AG09319 (cell line): ENCODE data around the gene PRODH2.
"Not testable (repeated sequence)": the region's sequence is repeated elsewhere in the genome, so short reads cannot be mapped to it uniquely, and the experiment has no call there.

Source experiments
- DNase-seq: peaks from one replicate; pipeline ENCODE4 v3.0.0-alpha.2; 2010; ENCODE audit warnings: low read depth; ENCODE audit errors: extremely low read depth
- TF ChIP-seq, protein P1 (sequence below): IDR thresholded peaks from 2 replicates; pipeline ENCODE4 v1.5.1; 2011; ENCODE audit warnings: low read depth, mild to moderate bottlenecking, inconsistent platforms, low read length, moderate library complexity

PRODH2 gene

DNA sequence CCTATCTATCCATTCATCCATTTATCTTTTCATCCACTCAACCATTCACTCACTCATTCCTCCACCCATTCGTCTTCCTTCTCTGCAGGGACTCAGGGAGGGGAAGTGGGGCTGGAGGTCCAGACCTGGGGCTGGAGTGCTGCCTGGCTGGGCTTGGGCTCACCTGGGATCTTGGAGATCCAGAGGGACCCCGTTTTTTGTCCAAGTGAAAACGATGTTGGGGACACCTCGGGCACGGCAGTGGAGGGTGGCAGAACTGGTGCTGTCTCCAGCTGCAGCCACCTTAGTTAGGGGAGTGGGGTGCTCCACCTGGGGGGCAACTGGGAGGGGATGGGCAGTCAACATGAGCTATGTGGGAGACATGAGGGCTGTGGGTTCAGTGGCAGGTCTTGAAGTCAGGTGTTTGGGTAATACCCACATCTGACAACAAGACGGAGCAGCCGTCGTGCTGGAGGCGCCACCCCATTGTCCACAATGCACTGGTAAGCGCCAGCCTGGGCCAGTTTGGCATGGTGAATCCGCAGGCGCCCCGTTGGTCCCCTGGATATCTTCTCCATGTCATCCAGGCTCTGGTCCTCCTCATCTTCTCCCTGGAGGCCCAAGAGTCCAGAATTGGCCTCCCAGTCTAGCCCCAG, 29.4 kb upstream of the PRODH2 start:
- TF ChIP-seq, protein P1, sequence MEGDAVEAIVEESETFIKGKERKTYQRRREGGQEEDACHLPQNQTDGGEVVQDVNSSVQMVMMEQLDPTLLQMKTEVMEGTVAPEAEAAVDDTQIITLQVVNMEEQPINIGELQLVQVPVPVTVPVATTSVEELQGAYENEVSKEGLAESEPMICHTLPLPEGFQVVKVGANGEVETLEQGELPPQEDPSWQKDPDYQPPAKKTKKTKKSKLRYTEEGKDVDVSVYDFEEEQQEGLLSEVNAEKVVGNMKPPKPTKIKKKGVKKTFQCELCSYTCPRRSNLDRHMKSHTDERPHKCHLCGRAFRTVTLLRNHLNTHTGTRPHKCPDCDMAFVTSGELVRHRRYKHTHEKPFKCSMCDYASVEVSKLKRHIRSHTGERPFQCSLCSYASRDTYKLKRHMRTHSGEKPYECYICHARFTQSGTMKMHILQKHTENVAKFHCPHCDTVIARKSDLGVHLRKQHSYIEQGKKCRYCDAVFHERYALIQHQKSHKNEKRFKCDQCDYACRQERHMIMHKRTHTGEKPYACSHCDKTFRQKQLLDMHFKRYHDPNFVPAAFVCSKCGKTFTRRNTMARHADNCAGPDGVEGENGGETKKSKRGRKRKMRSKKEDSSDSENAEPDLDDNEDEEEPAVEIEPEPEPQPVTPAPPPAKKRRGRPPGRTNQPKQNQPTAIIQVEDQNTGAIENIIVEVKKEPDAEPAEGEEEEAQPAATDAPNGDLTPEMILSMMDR: no peak
- DNase-seq: no peak

DNA sequence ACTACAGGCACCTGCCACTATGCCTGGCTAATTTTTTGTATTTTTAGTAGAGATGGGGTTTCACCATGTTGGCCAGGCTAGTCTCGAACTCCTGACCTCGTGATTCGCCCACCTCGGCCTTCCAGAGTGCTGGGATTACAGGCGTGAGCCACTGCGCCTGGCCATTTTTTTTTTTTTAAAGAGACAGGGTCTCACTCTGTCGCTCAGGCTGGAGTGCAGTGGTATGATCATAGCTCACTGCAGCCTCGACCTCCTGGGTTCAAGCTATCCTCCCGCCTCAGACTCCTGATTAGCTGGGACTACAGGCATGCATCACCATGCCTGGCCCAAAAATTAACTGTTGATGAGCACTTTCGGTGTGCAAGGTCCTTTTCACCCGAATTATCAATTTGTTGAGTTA, 23.5 kb upstream of the PRODH2 start:
- DNase-seq: not testable (repeated sequence)

DNA sequence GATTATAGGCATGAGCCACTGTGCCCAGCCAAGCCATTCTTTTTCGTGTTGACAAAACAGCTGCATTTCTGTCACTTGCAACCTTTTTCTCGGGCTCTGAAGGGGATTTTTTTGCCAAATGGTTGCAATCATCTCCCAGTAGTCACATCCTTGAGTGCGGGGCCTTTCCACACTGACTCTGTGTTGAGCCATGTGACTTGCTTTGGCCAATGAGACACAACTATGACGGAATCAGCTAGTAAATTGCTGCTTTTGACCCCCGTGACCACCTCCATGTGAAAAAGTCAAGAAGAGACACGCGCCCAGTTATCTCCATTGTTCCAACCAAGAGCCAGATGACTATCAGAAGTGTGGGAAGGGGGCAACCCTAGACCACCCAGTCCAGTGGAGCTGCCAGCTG, 21.3 kb upstream of the PRODH2 start:
- no peak for DNase-seq
- TF ChIP-seq, protein P1: no peak

DNA sequence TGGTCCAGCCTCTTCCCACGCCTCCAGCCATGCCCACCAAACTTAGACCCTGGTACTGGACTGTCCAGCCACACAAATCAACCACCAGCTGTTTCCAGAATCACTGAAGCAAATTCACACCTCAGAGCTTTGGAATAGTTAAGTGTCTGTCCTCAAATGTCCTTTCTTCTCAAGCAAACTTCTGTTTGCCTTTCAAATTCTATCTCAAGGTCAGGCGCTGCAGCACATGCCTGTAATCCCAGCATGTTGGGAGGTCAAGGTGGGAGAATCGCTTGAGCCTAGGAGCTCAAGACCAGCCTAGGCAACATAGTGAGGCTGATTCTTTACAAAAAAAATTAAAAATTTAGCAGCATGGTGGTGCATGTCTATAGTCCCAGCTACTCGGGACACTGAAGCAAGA, 19.4 kb upstream of the PRODH2 start:
- TF ChIP-seq, protein P1: no peak
- DNase-seq: no peak

DNA sequence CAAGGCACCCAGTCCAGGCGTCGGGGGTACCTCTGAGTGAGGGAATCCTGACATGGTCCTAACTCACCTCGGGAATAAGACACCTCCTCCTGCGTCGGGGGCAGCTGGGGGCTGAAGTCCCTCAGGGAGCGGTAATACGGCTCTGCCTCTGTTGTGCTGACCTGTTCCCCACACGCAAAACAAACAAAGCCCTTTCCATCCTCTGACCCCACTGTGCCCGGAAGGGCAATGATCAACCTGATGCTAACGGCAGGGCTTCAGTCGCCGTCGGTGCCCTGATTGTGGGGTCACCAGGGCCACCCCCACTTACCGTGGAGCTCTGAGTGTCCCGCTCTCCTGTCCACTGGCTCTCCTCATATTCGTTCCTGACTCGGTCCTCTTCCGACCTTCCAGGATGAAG, 18.3 kb upstream of the PRODH2 start:
- TF ChIP-seq, protein P1: no peak

DNA sequence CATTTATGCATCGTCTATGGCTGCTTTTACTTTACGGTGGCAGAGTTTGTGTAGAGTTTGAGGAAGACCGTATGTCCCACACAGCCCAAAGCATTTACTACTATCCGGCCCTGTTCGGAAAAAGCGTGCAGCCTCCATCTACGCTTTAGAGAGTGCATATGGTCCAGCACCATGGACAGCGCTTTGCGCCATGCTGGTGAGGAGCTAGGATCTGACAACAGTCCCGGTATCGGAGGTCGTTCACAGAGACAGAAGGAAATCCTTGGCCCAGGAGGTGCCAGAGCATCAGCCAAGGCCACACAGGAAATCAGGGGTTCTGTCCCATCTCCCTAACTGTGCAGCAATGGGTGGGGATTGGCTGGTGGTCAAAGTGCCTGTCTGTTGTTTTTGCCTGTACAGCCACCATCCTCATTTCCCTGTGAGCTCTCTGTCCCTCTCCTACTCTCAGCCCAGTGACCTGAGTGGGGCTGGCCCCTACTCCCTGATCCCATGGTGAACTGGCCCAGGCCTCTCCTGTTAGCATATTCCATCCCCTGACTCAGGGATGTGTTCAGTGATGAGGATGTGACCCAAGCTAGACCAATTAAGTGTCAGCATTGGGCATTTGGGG, 16.2 kb upstream of the PRODH2 start:
- DNase-seq: no peak
- TF ChIP-seq, protein P1: no peak

More for the DNA sequence above, 18.3 kb upstream of the PRODH2 start:
- no peak for DNase-seq

DNA sequence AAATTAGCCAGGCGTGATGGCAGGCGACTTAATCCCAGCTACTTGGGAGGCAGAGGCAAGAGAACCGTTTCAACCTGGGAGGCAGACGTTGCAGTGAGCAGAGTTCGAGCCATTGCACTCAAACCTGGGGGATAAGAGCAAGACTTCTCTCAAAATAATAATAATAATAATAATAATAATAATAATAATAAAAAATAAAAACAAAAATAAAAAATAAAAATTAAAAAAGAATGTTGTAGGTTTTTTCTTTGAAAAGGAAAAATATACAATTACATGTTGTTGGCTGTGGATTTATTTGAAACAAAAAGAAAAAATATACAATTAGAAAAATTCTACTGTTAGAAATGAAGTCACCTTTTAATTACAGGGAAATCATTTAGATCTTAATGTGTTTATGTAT, 11.5 kb upstream of the PRODH2 start:
- no peak for DNase-seq
- TF ChIP-seq, protein P1: no peak

DNA sequence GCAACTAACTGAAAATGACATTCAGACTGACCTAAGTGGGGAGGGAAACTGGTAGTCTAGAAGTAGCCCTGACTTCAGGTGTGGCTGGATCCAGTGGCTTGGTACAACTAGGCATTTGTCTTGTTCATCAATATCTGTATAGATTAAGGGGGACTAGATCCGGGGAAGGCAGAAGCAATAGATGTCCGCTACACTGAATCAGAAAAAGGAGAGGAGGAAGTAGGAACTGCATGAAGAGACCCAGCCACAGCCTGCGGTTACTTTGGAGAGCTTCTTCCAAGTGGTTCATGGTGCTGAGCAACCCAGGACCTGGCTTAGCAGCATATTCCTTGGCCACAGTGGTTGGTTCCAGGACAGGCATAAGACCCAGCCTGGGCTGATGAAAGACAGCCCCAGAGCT, 9.9 kb upstream of the PRODH2 start:
- TF ChIP-seq, protein P1: no peak
- DNase-seq: no peak
